OCI-LY7 (cell line): ENCODE measurements around the gene USP21.

ENCODE experiments used
- EZH2phosphoT487 ChIP-seq: fragments of 200-600 bp; sonication (generic); IDR thresholded peaks from 2 replicates; pipeline ENCODE4 v1.6.1; 2018; ENCODE audit warnings: low read depth, borderline replicate concordance, mild to moderate bottlenecking, mixed run types, antibody characterized with exemption, low read length, moderate library complexity, mixed read lengths
- TF ChIP-seq, protein P1 (sequence below): fragments of 200-600 bp; sonication (generic); conservative IDR thresholded peaks from 2 replicates; pipeline ENCODE4 v1.5.1; 2014; ENCODE audit warnings: mild to moderate bottlenecking, antibody characterized with exemption, low read length, moderate library complexity, mixed read lengths

DNA sequence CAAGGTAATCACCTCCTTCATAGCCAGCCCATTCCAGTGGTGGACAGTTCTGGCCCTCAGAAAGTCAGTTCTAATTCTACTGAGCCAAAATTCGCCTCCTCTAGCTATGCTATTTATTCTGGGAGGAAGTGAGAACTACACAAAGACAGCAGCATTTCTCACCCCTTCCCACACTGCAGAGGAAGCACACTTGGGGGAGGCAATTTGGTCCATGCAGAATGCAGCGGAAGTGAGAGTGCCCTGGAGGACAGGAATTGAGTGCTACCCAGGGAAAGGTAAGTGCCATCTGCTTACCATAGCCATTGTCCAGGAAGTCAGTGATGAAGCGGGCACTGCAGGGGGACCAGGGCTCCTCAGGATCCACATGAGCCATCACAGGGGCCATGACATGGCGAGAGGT, 35.9 kb downstream of the USP21 start:
- TF ChIP-seq, protein P1, sequence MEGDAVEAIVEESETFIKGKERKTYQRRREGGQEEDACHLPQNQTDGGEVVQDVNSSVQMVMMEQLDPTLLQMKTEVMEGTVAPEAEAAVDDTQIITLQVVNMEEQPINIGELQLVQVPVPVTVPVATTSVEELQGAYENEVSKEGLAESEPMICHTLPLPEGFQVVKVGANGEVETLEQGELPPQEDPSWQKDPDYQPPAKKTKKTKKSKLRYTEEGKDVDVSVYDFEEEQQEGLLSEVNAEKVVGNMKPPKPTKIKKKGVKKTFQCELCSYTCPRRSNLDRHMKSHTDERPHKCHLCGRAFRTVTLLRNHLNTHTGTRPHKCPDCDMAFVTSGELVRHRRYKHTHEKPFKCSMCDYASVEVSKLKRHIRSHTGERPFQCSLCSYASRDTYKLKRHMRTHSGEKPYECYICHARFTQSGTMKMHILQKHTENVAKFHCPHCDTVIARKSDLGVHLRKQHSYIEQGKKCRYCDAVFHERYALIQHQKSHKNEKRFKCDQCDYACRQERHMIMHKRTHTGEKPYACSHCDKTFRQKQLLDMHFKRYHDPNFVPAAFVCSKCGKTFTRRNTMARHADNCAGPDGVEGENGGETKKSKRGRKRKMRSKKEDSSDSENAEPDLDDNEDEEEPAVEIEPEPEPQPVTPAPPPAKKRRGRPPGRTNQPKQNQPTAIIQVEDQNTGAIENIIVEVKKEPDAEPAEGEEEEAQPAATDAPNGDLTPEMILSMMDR = no peak
- no peak for TF ChIP-seq EZH2phosphoT487
